ENCODE results near the gene CYP27B1. TPM values are rescaled to one million over a fixed set of nuclear protein-coding genes. Genes with fewer than 3 reads are reported as not detected.
"Not testable (repeated sequence)": the region's sequence is repeated elsewhere in the genome, so short reads cannot be mapped to it uniquely, and the experiment has no call there.

The CYP27B1 gene
- total RNA-seq, 4 donors from 2014 or later: 3.0 TPM; not detected in 3

GRCh38 chr12:57775563-57776246, 8.8 kb upstream of the CYP27B1 start:
- WGBS, 2 donors: 71 to 79% methylated on average over 4 of the region's 4 CpGs
- Histone ChIP-seq H3K4me3 (no peak overlapping the region), H3K27me3 (no peaks in the 10 kb centered on the region), H3K27ac (no peak overlapping the region), H3K4me1 (peaks cover 0 to 23% (median 10%) of the 10 kb centered on the region in 4 donors), H3K36me3 (peaks cover 0 to 49% (median 0%) of the 10 kb centered on the region in 3 donors), H3K9me3 (no peaks in the 10 kb centered on the region)
- TF ChIP-seq CTCF (IDR thresholded peaks at IDR 0.05): no peak
- no peak for TF ChIP-seq EP300 (IDR thresholded peaks at IDR 0.05)
- TF ChIP-seq POLR2A (IDR thresholded peaks at IDR 0.05): no peak
- no peak for DNase-seq (ENCODE audit: low spot score in 2 of 2)

- 81 to 87% methylated on average over 3 of the region's 3 CpGs for WGBS, 2 donors
Measured at GRCh38 chr12:57775044-57775443, 8.2 kb upstream of the CYP27B1 start.

GRCh38 chr12:57774634-57775033, 7.8 kb upstream of the CYP27B1 start:
- not testable (repeated sequence) for H3K4me3 ChIP-seq; H3K27ac ChIP-seq; H3K27me3 ChIP-seq; H3K9me3 ChIP-seq; DNase-seq (ENCODE audit: low spot score in 2 of 2)
- Histone ChIP-seq H3K4me1 (peaks cover 0 to 25% (median 11%) of the 10 kb centered on the region in 4 donors), H3K36me3 (peaks cover 0 to 49% (median 0%) of the 10 kb centered on the region in 3 donors)
- 91 to 93% methylated on average over 11 of the region's 11 CpGs for WGBS, 2 donors

More at GRCh38 chr12:57775044-57775443, 8.2 kb upstream of the CYP27B1 start:
- no peak overlapping the region for H3K27ac ChIP-seq
- H3K36me3 ChIP-seq: peaks cover 0 to 49% (median 0%) of the 10 kb centered on the region in 3 donors
- no peak overlapping the region for H3K4me3 ChIP-seq
- no peak for TF ChIP-seq EP300 (IDR thresholded peaks at IDR 0.05)
- no peak for TF ChIP-seq POLR2A (IDR thresholded peaks at IDR 0.05)
- TF ChIP-seq CTCF (IDR thresholded peaks at IDR 0.05): no peak
- H3K9me3 ChIP-seq: no peaks in the 10 kb centered on the region
- DNase-seq (ENCODE audit: low spot score in 2 of 2): no peak
- peaks cover 0 to 25% (median 11%) of the 10 kb centered on the region in 4 donors for H3K4me1 ChIP-seq
- no peaks in the 10 kb centered on the region for H3K27me3 ChIP-seq

- no peak for TF ChIP-seq EP300 (IDR thresholded peaks at IDR 0.05)
- TF ChIP-seq CTCF (IDR thresholded peaks at IDR 0.05): no peak
- no peak for TF ChIP-seq POLR2A (IDR thresholded peaks at IDR 0.05)
- 2 to 3% methylated on average over 49 to 67 of the region's 67 CpGs for WGBS, 2 donors
- DNase-seq (ENCODE audit: low spot score in 2 of 2): peak in 1 of 2 donors; percentile 46
- peak within 1 kb of the TSS; percentile 82 to 92 (median 88) for H3K4me3 ChIP-seq
- peaks cover 0 to 25% (median 11%) of the 10 kb centered on the region in 4 donors for H3K4me1 ChIP-seq
- no peaks in the 10 kb centered on the region for H3K9me3 ChIP-seq
- H3K36me3 ChIP-seq: peaks cover 0 to 59% (median 0%) of the 10 kb centered on the region in 3 donors
- H3K27me3 ChIP-seq: no peaks in the 10 kb centered on the region
- peak within 1 kb of the TSS; percentile 77 to 96 (median 89) for H3K27ac ChIP-seq
Measured at GRCh38 chr12:57772429-57773322, 5.8 kb upstream of the CYP27B1 start, which contains the start of gene EEF1AKMT3. Gene EEF1AKMT3 (plus strand): TSS chr12:57772614. CDS start chr12:57772725, 111 bp downstream.

- Histone ChIP-seq H3K27me3 (peaks cover 0 to 5% of the 10 kb centered on the region in 2 donors), H3K4me1 (peaks cover 0 to 29% (median 12%) of the 10 kb centered on the region in 4 donors), H3K4me3 (peak within 1 kb of the TSS; percentile 82 to 92 (median 88)), H3K9me3 (no peaks in the 10 kb centered on the region), H3K27ac (peak within 1 kb of the TSS; percentile 77 to 96 (median 89)), H3K36me3 (peaks cover 0 to 52% (median 0%) of the 10 kb centered on the region in 3 donors)
- DNase-seq (ENCODE audit: low spot score in 2 of 2): peak; percentile 87 to 93
- TF ChIP-seq POLR2A (IDR thresholded peaks at IDR 0.05) (peak; percentile 40 to 59), EP300 (IDR thresholded peaks at IDR 0.05) (peak; percentile 88 to 90), CTCF (IDR thresholded peaks at IDR 0.05) (peak in 2 of 5 experiments; percentile 14 to 50)
- WGBS, 2 donors: 0% methylated on average over 13 to 18 of the region's 28 CpGs
Measured at GRCh38 chr12:57771873-57772428, 5.1 kb upstream of the CYP27B1 start, which contains the start of gene METTL1. Gene METTL1 (minus strand): TSS chr12:57772105. CDS start chr12:57772083, 22 bp downstream.
